Measurements from ENCODE around the gene RNF40. TPM values are rescaled to one million over a fixed set of nuclear protein-coding genes. Genes with fewer than 3 reads are reported as not detected.

The RNF40 gene
- polyA plus RNA-seq, 1 donor (not counting 4 experiments of a cell fraction or from before 2014, with no cell fraction given) = 52.7 TPM

DNA sequence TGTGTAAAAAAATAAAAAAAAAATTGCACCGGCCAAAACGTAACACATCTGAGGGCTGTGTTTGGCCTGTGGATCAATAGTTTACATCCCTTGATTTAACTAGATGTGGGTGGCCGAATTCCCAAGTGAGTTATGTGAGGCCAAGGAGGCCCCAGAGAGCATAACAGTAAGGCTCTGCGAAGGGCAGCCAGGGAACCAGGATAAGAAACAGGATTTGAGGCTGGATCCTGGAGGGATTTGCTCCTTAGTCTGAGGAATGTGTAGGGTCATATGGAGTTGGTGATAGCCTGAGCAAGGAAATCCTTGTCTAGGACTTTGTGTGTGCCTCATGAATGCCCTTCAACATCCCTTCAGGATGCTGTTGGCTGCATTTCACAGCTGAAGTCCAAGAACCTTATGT is 11.9 kb upstream of the RNF40 start:
- H3K4me2 ChIP-seq (ENCODE audit: control insufficient read depth, extremely low read depth, insufficient read depth, low read depth, low read length) = no peak overlapping the region
- no peak overlapping the region for H3K27ac ChIP-seq (ENCODE audit: control insufficient read depth, insufficient read depth, low read length)
- DNase-seq (ENCODE audit: low read depth, low spot score) (no peak), FAIRE-seq (no peak)
- H3K9me1 ChIP-seq (ENCODE audit: control insufficient read depth, extremely low read depth, insufficient read depth, low read length) = no peaks in the 10 kb centered on the region
- no peak overlapping the region for H3K9ac ChIP-seq (ENCODE audit: control insufficient read depth, extremely low read depth, insufficient read depth, low read length)
- no peak overlapping the region for H2AFZ ChIP-seq (ENCODE audit: control insufficient read depth, low read length)
- dilution Hi-C loops (cut with MboI; ENCODE audit: extremely low pct_ligation_motif_present, low sequenced_read_pairs) = no loop called here
- H3K36me3 ChIP-seq (ENCODE audit: control insufficient read depth in 2 of 2, extremely low read depth in 1 of 2, insufficient read depth in 2 of 2, low read length in 2 of 2) = peaks cover 25 to 33% of the 10 kb centered on the region in 2 experiments
- peaks cover 13% of the 10 kb centered on the region for H3K4me1 ChIP-seq (ENCODE audit: control insufficient read depth, extremely low read depth, insufficient read depth, low read length)
- peaks cover 1% of the 10 kb centered on the region for H4K20me1 ChIP-seq (ENCODE audit: control insufficient read depth, extremely low read depth, insufficient read depth, low read length)
- TF ChIP-seq, protein P1, sequence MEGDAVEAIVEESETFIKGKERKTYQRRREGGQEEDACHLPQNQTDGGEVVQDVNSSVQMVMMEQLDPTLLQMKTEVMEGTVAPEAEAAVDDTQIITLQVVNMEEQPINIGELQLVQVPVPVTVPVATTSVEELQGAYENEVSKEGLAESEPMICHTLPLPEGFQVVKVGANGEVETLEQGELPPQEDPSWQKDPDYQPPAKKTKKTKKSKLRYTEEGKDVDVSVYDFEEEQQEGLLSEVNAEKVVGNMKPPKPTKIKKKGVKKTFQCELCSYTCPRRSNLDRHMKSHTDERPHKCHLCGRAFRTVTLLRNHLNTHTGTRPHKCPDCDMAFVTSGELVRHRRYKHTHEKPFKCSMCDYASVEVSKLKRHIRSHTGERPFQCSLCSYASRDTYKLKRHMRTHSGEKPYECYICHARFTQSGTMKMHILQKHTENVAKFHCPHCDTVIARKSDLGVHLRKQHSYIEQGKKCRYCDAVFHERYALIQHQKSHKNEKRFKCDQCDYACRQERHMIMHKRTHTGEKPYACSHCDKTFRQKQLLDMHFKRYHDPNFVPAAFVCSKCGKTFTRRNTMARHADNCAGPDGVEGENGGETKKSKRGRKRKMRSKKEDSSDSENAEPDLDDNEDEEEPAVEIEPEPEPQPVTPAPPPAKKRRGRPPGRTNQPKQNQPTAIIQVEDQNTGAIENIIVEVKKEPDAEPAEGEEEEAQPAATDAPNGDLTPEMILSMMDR (optimal IDR thresholded peaks at IDR 0.05 in 1 of 3, IDR thresholded peaks at IDR 0.05 in 1 of 3, conservative IDR thresholded peaks at IDR 0.05 in 1 of 3; ENCODE audit: extremely low read depth in 1 of 3, insufficient read depth in 2 of 3, low read length in 3 of 3) = no peak
- no peak for TF ChIP-seq EZH2 (IDR thresholded peaks at IDR 0.05; ENCODE audit: low read length)
- no peaks in the 10 kb centered on the region for H3K9me3 ChIP-seq (ENCODE audit: control insufficient read depth, low read depth, low read length)
- H3K79me2 ChIP-seq (ENCODE audit: control insufficient read depth, insufficient read depth, low read length) = peaks cover 13% of the 10 kb centered on the region
- H3K27me3 ChIP-seq (ENCODE audit: control insufficient read depth, extremely low read depth, insufficient read depth, low read length) = no peaks in the 10 kb centered on the region
- no peak overlapping the region for H3K4me3 ChIP-seq (ENCODE audit: control insufficient read depth in 2 of 3, extremely low read depth in 1 of 3, insufficient read depth in 2 of 3, low read depth in 1 of 3, low read length in 3 of 3)

DNA sequence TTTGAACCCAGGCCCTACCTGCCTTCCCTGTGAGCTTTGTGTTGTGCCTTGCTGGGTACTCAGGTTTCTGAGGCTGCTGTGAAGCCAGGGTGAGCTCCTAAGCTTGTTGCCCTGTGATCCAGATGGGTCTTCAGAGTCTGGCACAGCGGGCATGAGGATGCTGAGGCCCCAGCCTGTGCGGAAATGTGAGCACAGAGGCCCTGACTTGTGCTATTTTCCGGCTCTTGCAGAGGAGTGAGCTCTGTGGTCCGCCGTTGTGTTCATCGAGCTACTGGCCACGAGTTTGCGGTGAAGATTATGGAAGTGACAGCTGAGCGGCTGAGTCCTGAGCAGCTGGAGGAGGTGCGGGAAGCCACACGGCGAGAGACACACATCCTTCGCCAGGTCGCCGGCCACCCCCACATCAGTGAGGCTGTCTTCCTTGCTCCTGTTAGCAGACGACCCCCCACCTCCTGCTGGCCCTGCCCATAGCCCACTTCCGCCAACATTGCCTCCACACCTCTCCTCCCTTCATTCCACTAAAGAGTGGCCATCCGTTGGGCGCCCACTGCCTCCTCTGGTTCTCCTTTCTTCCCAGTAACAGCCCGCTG is 11.2 kb upstream of the RNF40 start:
- dilution Hi-C loops (cut with MboI; ENCODE audit: extremely low pct_ligation_motif_present, low sequenced_read_pairs) = no loop called here
- no peak overlapping the region for H2AFZ ChIP-seq (ENCODE audit: control insufficient read depth, low read length)
- TF ChIP-seq EZH2 (IDR thresholded peaks at IDR 0.05; ENCODE audit: low read length) = no peak
- TF ChIP-seq, protein P1 (optimal IDR thresholded peaks at IDR 0.05 in 1 of 3, IDR thresholded peaks at IDR 0.05 in 1 of 3, conservative IDR thresholded peaks at IDR 0.05 in 1 of 3; ENCODE audit: extremely low read depth in 1 of 3, insufficient read depth in 2 of 3, low read length in 3 of 3) = no peak
- H3K79me2 ChIP-seq (ENCODE audit: control insufficient read depth, insufficient read depth, low read length) = peaks cover 11% of the 10 kb centered on the region
- DNase-seq (ENCODE audit: low read depth, low spot score) (no peak), FAIRE-seq (no peak)
- no peaks in the 10 kb centered on the region for H3K27me3 ChIP-seq (ENCODE audit: control insufficient read depth, extremely low read depth, insufficient read depth, low read length)
- no peak overlapping the region for H3K4me2 ChIP-seq (ENCODE audit: control insufficient read depth, extremely low read depth, insufficient read depth, low read depth, low read length)
- no peaks in the 10 kb centered on the region for H3K9me1 ChIP-seq (ENCODE audit: control insufficient read depth, extremely low read depth, insufficient read depth, low read length)
- H3K36me3 ChIP-seq (ENCODE audit: control insufficient read depth in 2 of 2, extremely low read depth in 1 of 2, insufficient read depth in 2 of 2, low read length in 2 of 2) = peaks cover 25 to 35% of the 10 kb centered on the region in 2 experiments
- H3K9me3 ChIP-seq (ENCODE audit: control insufficient read depth, low read depth, low read length) = no peaks in the 10 kb centered on the region
- H3K4me1 ChIP-seq (ENCODE audit: control insufficient read depth, extremely low read depth, insufficient read depth, low read length) = peaks cover 13% of the 10 kb centered on the region
- no peak overlapping the region for H3K9ac ChIP-seq (ENCODE audit: control insufficient read depth, extremely low read depth, insufficient read depth, low read length)
- H3K4me3 ChIP-seq (ENCODE audit: control insufficient read depth in 2 of 3, extremely low read depth in 1 of 3, insufficient read depth in 2 of 3, low read depth in 1 of 3, low read length in 3 of 3) = no peak overlapping the region
- no peaks in the 10 kb centered on the region for H4K20me1 ChIP-seq (ENCODE audit: control insufficient read depth, extremely low read depth, insufficient read depth, low read length)
- no peak overlapping the region for H3K27ac ChIP-seq (ENCODE audit: control insufficient read depth, insufficient read depth, low read length)

Measured in keratinocyte (primary cell).